Medulla oblongata (tissue), 1 donor: ENCODE results near the gene NRN1.

Experiments
- DNase-seq: peaks from one replicate; pipeline ENCODE4 v3.0.0-alpha.2; 2015; ENCODE audit errors: extremely low spot score

The NRN1 gene

GRCh38 chr6:6002848-6003620 lies 3.7 kb downstream of the NRN1 start:
- DNase-seq: no peak

GRCh38 chr6:6002005-6002847 lies 4.5 kb downstream of the NRN1 start:
- no peak for DNase-seq

GRCh38 chr6:6001443-6001842 lies 5.3 kb downstream of the NRN1 start:
- DNase-seq: no peak

- DNase-seq: no peak
These were observed 6.8 kb downstream of the NRN1 start for GRCh38 chr6:5999688-6000608.

GRCh38 chr6:5998711-5999687 lies 7.7 kb downstream of the NRN1 start:
- DNase-seq: no peak

- DNase-seq: no peak
These were observed 8.5 kb downstream of the NRN1 start for GRCh38 chr6:5998236-5998635.

- DNase-seq: no peak
These were observed 9.2 kb downstream of the NRN1 start for GRCh38 chr6:5997420-5997987.

GRCh38 chr6:5996714-5997419 lies 9.9 kb downstream of the NRN1 start:
- DNase-seq: no peak

GRCh38 chr6:5995949-5996713 lies 10.6 kb downstream of the NRN1 start:
- DNase-seq: no peak

GRCh38 chr6:5995658-5995948 lies 11.1 kb downstream of the NRN1 start:
- no peak for DNase-seq

- DNase-seq: no peak
These were observed 11.6 kb downstream of the NRN1 start for GRCh38 chr6:5994999-5995657.

- no peak for DNase-seq
These were observed 12.3 kb downstream of the NRN1 start for GRCh38 chr6:5994234-5994998.

GRCh38 chr6:5992551-5993225 lies 14.0 kb downstream of the NRN1 start:
- no peak for DNase-seq

GRCh38 chr6:5990786-5991185 lies 15.9 kb downstream of the NRN1 start:
- DNase-seq: no peak

- peak; percentile 61 for DNase-seq
These were observed 17.5 kb downstream of the NRN1 start for GRCh38 chr6:5989141-5989723.

- DNase-seq: no peak
These were observed 19.9 kb downstream of the NRN1 start for GRCh38 chr6:5986861-5987260.
